Medulla oblongata (tissue), 1 donor: ENCODE results near the gene ZFYVE21.

Experiments used
- DNase-seq: peaks from one replicate; pipeline ENCODE4 v3.0.0-alpha.2; 2015; ENCODE audit errors: extremely low spot score

Gene ZFYVE21

DNA sequence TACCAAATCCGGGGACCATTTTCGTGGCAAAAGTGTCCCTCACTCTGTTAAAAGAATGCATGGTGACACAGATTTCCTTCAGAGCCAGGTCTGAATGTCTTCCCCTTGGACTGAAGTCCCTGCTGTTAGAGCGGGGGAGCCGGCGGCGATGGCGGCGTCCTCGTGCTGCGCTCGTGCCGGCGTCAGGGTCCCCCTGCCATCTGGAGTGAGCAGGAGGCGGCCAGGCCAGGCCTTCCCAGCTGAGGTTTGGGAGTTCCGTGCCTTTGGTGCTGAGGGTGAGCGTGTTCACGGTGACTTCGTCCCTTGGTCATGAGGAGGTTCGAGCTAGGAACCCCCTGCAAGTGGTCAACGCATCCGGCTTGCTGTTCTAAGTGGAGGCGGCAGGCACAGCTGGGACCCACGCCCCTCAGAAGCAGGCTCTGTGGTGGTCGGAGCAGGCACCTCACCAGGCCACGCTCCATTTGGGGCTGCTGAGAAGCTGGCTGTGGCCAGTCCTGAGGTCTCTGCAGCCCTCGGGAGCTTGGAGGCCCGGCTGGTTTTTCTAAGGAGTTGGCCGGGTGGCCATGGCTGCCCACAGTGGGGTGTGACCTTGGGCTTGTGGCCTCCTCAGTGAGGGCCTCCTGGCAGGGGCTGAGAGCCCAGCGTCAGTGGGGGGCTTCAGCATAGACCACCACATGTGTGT, 9.5 kb downstream of the ZFYVE21 start:
- DNase-seq, result no peak

GRCh38 chr14:103725739-103726395, 10.3 kb downstream of the ZFYVE21 start:
- no peak for DNase-seq

GRCh38 chr14:103726474-103726873, 10.9 kb downstream of the ZFYVE21 start:
- DNase-seq, result no peak

DNA sequence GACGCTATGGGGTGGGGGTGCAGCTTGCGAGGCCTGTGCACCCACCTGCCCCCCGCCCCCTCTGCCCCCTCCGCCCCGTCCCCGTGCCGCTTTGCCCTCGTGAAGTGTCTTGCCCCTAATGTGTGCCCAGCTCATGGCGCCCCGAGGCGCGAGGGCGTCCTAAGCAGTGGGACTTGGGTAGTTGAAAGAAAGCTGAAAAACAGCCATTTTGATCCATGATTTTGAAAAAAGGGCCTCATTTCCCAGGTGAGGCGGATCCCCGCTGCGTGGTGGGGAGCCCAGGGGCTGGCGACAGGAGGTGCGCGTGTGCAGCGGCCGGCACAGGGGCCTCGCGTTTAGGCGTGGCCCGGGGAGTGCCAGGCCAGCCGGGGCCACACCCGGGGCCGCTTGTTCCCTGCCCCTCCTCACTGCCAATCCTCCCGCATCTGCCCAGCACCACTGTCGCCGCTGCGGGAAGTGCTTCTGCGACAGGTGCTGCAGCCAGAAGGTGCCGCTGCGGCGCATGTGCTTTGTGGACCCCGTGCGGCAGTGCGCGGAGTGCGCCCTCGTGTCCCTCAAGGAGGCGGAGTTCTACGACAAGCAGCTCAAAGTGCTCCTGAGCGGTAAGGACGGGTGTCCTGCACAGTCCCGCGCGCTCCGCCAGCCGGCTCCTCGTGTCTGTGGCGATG, 11.8 kb downstream of the ZFYVE21 start:
- no peak for DNase-seq

DNA sequence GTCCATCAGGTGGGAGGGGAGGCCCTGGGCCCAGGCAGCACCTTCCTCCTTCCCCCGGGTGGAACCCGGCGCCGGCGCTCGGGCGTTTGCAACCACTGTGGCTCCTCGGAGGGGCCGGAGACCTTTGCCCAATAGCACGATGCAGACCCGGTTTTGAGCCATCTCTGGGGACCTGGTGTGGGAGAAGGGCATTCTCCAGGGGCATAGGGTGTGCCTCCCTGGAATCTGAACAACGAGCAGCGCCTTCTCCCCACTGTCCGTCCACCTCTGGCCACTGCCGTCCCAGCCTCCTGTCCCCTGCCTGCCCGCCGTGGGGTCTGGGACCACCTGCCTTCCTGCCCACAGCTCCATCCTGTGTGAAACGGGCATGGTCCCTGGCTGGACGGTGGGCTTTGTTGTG, 12.5 kb downstream of the ZFYVE21 start:
- no peak for DNase-seq

- DNase-seq, result peak; percentile 32
Observed at GRCh38 chr14:103728721-103729120, 13.1 kb downstream of the ZFYVE21 start.

DNA sequence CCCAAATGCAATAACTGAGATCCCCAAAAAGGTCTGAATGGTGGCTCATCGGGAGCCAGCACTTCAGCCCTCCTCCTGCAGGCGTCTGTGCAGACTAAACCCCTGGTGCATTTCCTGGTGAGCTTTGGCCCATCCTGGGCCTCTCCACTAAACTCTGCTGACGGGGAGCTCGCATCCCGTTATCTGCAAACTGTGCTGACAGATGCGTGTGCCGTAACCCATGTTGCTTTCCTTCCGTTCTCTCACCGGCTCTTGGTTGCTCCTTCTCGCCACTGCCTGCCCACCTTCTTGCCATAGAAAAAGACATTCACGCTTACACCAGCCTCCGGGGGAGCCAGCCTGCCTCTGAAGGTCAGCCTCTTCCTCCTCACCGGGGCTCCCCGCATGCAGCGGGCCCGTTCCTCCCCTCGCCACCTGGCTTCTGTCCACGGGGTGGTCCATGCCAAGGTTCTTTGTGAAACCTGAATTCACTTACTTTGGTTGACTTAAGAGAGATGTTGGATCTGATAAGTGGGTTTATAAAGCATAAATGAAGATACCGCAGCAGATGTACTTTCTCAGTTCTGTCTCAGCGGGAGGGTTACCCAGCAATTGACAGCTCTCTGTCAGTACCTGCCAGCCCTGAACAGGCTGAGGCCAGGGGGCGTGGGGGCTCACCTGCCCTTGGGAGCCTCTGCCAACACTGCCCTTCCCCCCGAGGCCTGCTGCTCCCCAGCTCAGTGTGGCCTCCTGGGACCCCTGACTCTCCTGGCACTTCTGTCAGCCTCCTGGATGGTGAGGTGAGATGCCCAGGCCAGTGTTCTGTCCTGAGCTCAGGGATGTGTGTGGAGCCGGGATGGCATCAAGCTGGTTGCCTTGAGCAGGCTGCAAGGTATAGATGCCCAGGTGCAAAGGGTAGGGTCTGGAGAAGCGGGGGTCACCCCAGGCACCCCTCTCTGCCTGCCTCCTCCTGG, 14.2 kb downstream of the ZFYVE21 start:
- DNase-seq, result no peak

GRCh38 chr14:103730490-103731035, 15.0 kb downstream of the ZFYVE21 start:
- no peak for DNase-seq

DNA sequence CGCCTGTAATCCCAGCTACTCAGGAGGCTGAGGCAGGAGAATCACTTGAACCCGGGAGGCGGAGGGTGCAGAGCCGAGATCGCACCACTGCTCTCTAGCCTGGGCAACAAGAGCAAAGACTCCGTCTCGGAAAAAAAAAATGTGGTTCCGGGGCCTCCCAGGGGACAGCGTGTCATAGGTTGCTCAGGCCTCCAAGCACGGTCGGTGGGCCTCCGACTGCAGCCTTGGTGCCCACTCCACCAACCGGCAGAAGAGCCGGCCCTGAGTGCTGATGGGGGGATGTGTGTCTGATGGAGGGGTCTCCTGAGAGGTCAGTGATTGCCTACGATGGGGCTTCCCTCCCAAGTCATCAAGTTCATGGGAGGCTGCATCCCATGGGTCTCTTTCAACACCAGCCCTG, 15.9 kb downstream of the ZFYVE21 start:
- no peak for DNase-seq

DNA sequence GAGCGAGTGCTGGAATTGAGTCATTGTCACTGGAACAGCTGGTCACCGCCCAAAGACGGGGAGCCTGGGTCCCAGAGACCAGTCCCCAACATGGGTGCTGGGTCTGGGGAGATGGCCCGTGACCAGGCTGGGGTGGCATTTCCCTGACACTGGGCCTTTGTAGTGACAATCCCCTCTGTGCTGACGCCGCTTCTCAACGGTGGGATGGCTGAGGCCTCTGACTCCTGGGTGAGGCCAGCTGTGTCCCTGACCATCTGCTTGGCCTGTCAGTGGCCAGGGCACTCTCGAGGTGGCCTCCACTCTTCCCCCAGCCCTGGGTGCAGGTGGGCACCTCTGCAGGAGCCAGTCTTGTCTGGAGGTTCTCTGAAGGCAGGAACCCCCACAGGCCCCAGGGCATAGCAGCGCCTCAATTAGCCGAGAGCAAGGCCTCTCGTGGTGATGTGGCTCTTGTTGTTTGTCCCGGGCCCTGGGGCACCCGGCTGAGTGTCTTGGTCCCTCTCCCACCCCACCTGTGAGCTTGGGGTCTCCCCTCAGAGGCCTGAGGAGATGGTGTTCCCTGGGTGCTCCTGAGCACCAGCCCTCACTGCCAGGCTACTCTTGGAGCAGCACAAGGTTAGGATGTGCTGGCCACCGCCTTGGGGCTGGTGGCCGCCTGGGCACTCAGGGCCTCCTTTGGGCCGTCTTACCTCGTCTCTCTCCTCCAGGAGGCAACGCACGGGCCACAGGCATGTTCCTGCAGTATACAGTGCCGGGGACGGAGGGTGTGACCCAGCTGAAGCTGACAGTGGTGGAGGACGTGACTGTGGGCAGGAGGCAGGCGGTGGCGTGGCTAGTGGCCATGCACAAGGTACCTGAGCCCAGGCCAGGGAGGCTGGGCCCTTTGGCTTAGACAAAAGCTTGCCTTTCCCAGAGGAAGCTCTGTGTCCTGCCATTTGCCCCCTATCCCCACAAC, 16.6 kb downstream of the ZFYVE21 start:
- DNase-seq, result no peak

GRCh38 chr14:103732868-103733620, 17.4 kb downstream of the ZFYVE21 start:
- DNase-seq, result no peak

- no peak for DNase-seq
Observed at GRCh38 chr14:103733651-103734050, 18.0 kb downstream of the ZFYVE21 start.

GRCh38 chr14:103734081-103734888, 18.7 kb downstream of the ZFYVE21 start:
- no peak for DNase-seq

DNA sequence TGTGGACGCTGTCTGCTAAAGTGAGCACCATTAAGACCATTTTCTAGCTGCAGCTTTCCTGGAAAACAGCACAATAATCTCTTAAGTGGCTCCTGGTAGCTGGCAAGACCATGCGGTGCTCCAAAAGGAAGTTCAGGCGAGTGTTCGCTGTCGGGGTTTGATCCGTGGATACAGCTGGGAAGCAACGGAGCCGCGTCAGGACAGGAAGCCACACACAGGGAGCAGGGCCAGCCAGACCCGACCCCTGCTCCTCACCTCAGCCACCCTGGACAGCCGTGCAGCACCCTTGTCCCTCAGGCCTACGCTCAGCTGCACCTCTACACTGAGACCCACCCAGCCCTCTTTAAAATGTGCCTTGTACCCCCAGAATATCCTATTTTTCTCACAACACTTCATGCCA, 19.4 kb downstream of the ZFYVE21 start:
- no peak for DNase-seq

DNA sequence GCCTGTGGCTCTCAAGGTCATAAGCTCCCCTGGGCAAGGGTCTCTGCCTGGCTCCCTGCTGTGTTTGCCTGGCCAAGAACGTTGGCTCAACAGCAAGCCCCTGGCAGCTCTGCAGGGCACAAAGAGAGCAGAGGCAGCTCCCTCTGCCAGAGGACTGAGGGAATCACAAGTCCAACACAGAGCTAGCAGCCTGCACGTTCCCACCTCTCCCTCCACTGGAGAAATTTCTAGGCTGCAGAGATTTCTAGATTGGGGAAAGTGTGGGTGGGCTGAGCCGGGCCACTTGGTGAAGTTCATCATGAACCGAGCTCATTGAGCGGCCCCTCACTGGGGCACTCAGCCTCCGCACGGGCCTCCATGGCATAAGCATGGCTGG, 19.8 kb downstream of the ZFYVE21 start:
- DNase-seq, result peak; percentile 53

GRCh38 chr14:103735815-103736545, 20.4 kb downstream of the ZFYVE21 start:
- DNase-seq, result no peak

DNA sequence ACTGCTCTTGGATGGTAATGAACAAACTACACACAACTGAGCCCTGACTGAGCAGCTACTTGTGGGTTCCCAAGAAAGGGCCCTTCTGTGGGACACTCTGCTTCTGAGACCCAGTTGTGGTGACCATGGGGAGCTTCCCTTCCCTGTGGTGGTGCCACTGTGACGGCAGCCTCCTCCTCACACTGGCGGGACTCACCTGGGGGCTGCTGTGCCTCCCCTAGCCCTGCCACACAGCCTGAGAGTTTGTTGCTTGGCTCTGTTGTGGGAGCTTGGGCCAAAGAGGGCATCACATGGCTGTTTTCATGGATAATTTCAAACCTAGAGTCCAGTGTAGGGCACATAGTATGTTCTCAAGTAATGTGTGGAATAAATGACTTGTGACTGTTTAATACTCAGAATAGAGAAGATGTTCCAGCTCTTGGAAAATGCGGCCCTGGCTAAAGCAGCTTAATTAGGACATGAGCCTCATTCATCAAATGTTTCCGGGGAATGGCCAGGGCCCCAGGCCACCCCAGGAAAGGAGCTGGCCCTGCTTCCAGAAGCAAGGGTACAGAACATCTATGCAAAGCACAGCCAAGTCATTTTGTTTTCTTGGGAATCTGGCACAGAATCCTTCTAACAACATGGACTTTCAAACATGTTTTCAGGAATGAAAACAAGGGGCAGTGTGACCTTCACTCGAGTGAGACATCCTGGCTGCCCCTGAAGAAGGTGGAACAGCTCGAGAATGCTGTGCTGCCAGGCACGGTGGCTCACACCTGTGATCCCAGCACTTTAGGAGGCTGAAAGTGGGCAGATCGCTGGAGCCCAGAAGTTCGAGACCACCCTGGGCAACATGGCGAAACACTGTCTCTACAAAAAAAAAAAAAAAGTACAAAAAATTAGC, 21.2 kb downstream of the ZFYVE21 start:
- peak; percentile 73 for DNase-seq
